ENCODE data around the gene GKN2. TPM values are rescaled to one million over a fixed set of nuclear protein-coding genes. Genes with fewer than 3 reads are reported as not detected.
"Not testable (repeated sequence)": the region's sequence is repeated elsewhere in the genome, so short reads cannot be mapped to it uniquely, and the experiment has no call there.

The GKN2 gene
- total RNA-seq, 1 donor from 2014 or later = not detected

- intact Hi-C loops (cut with micrococcal nuclease) = loop anchor here (10.0 kb wide), 1 partner anchor 736 kb away; no protein-coding TSS in a partner anchor
Measured at GRCh38 chr2:68920481-68921170, 32.1 kb downstream of the GKN2 start.

GRCh38 chr2:68918497-68918896 lies 34.2 kb downstream of the GKN2 start:
- intact Hi-C loops (cut with micrococcal nuclease) = no loop called here

- intact Hi-C loops (cut with micrococcal nuclease) = no loop called here
Measured at GRCh38 chr2:68917034-68917718, 35.5 kb downstream of the GKN2 start.

- intact Hi-C loops (cut with micrococcal nuclease) = no loop called here
Measured at GRCh38 chr2:68916226-68916625, 36.5 kb downstream of the GKN2 start.

GRCh38 chr2:68915393-68915792 lies 37.3 kb downstream of the GKN2 start:
- intact Hi-C loops (cut with micrococcal nuclease) = no loop called here

- intact Hi-C loops (cut with micrococcal nuclease) = no loop called here
Measured at GRCh38 chr2:68913359-68913758, 39.3 kb downstream of the GKN2 start.

- intact Hi-C loops (cut with micrococcal nuclease) = no loop called here
Measured at GRCh38 chr2:68912732-68913131, 40.0 kb downstream of the GKN2 start.

GRCh38 chr2:68912111-68912510 lies 40.6 kb downstream of the GKN2 start:
- intact Hi-C loops (cut with micrococcal nuclease) = no loop called here

- intact Hi-C loops (cut with micrococcal nuclease) = loop anchor here (1.0 kb wide), 1 partner anchor 316 kb away; no protein-coding TSS in a partner anchor
Measured at GRCh38 chr2:68911709-68912108, 41.0 kb downstream of the GKN2 start.

GRCh38 chr2:68911246-68911645 lies 41.4 kb downstream of the GKN2 start:
- intact Hi-C loops (cut with micrococcal nuclease) = loop anchor here (1.0 kb wide), 1 partner anchor 316 kb away; no protein-coding TSS in a partner anchor

GRCh38 chr2:68909793-68910674 lies 42.7 kb downstream of the GKN2 start:
- intact Hi-C loops (cut with micrococcal nuclease) = loop anchor here (1.0 to 5.0 kb wide), 3 partner anchors 159 to 547 kb away; no protein-coding TSS in a partner anchor

GRCh38 chr2:68908392-68908970 lies 44.2 kb downstream of the GKN2 start:
- intact Hi-C loops (cut with micrococcal nuclease) = loop anchor here (1.0 to 5.0 kb wide), 13 partner anchors 17 to 846 kb away; partner anchors contain the start of genes APLF, FBXO48, PNO1 and PPP3R1

- intact Hi-C loops (cut with micrococcal nuclease) = loop anchor here (1.0 to 5.0 kb wide), 13 partner anchors 17 to 846 kb away; partner anchors contain the start of genes APLF, FBXO48, PNO1 and PPP3R1
Measured at GRCh38 chr2:68907920-68908253, 44.8 kb downstream of the GKN2 start.

- intact Hi-C loops (cut with micrococcal nuclease) = loop anchor here (5.0 kb wide), 1 partner anchor 255 kb away; no protein-coding TSS in a partner anchor
Measured at GRCh38 chr2:68907232-68907919, 45.3 kb downstream of the GKN2 start.

- intact Hi-C loops (cut with micrococcal nuclease) = loop anchor here (5.0 kb wide), 1 partner anchor 254 kb away; no protein-coding TSS in a partner anchor
Measured at GRCh38 chr2:68906716-68907115, 46.0 kb downstream of the GKN2 start.

- intact Hi-C loops (cut with micrococcal nuclease) = loop anchor here (5.0 kb wide), 1 partner anchor 253 kb away; no protein-coding TSS in a partner anchor
Measured at GRCh38 chr2:68905116-68905515, 47.6 kb downstream of the GKN2 start.

- intact Hi-C loops (cut with micrococcal nuclease) = no loop called here
Measured at GRCh38 chr2:68901561-68901960, 51.1 kb downstream of the GKN2 start.

GRCh38 chr2:68901199-68901514 lies 51.5 kb downstream of the GKN2 start:
- intact Hi-C loops (cut with micrococcal nuclease) = no loop called here

- intact Hi-C loops (cut with micrococcal nuclease) = no loop called here
Measured at GRCh38 chr2:68900496-68901198, 52.0 kb downstream of the GKN2 start.

- intact Hi-C loops (cut with micrococcal nuclease) = not testable (repeated sequence)
Measured at GRCh38 chr2:68895981-68896380, 56.7 kb downstream of the GKN2 start.

Data from T-helper 1 cell treated with Interleukin-12 subunit alpha and Interleukin-12 subunit beta and Interleukin-4 antibody, amounts not matched to agents 30 ng/mL and 1 ng/mL, for 36 hours (primary cell).